Endothelial cell of umbilical vein (primary cell): ENCODE results near the gene PCTP. TPM values are rescaled to one million over a fixed set of nuclear protein-coding genes. Genes with fewer than 3 reads are reported as not detected.

Experiments
- BruUV-seq: library from RNA; stranded (reverse); fragments of 400-500 nt; replicated peaks from 2 replicates; lab custom pipeline; 2021; lab: Mats Ljungman, UMichigan
- CTCF ChIA-PET: fragments of 300-600, 350-600 bp; sonication (Branson Sonifier 250); formaldehyde crosslinking; loops from one replicate; lab custom pipeline; 2021; ENCODE audit warnings: antibody characterized with exemption, inconsistent platforms; lab: Charles Lee
- POLR2A ChIA-PET: fragments of 300-600, 350-600 bp; sonication (Branson Sonifier 250); formaldehyde crosslinking; loops from one replicate; lab custom pipeline; 2021; ENCODE audit warnings: antibody characterized with exemption, inconsistent platforms; lab: Charles Lee
- DNase-seq: peaks from one replicate; pipeline ENCODE4 v3.0.0-alpha.2; 2011; ENCODE audit warnings: low read depth, low spot score
- FAIRE-seq: peaks from 2 replicates; lab custom pipeline; 2011; peaks lifted over from hg19 to GRCh38; lab: Jason Lieb, UNC
- H2AFZ ChIP-seq: 2 replicates; pipeline ENCODE4 v1.6.0; 2012; ENCODE audit warnings: low read depth, low read length, control low read depth, inconsistent platforms
- H3K27ac ChIP-seq: 2 replicates; pipeline ENCODE4 v1.5.1; 2011; ENCODE audit warnings: low read depth, mild to moderate bottlenecking, control low read depth, low read length, moderate library complexity; ENCODE audit not compliant: insufficient read depth
- H3K27me3 ChIP-seq, 2 experiments: 2 replicates each; pipeline versions ENCODE4 v1.6.0 to v1.6.1; 2011; ENCODE audit warnings: low read length in 2 of 2, mixed read lengths in 1 of 2; ENCODE audit not compliant: control insufficient read depth in 2 of 2, insufficient read depth in 2 of 2
- H3K36me3 ChIP-seq, 2 experiments: 2 replicates in 1 of 2; 3 replicates in 1 of 2; pipeline ENCODE4 v1.5.1; 2011; ENCODE audit warnings: low read length in 2 of 2, mild to moderate bottlenecking in 1 of 2, moderate library complexity in 1 of 2; ENCODE audit not compliant: control insufficient read depth in 2 of 2, insufficient read depth in 2 of 2; ENCODE audit errors: extremely low read depth in 1 of 2
- H3K4me1 ChIP-seq: 3 replicates; pipeline ENCODE4 v1.5.1; 2011; ENCODE audit warnings: mild to moderate bottlenecking, low read length; ENCODE audit not compliant: control insufficient read depth, insufficient read depth; ENCODE audit errors: extremely low read depth
- H3K4me2 ChIP-seq: 2 replicates; pipeline ENCODE4 v1.6.1; 2011; ENCODE audit warnings: low read length, control low read depth, mixed read lengths; ENCODE audit not compliant: insufficient read depth
- H3K4me3 ChIP-seq, 3 experiments: fragments of 200-600 bp in 1 of 3; sonication (generic), shearing (Covaris generic) in 1 of 3; replicated peaks in 1 of 3; 2 replicates each; pipeline ENCODE4 v1.5.1; 2011 to 2016; ENCODE audit warnings: control low read depth in 3 of 3, low read length in 3 of 3, mild to moderate bottlenecking in 2 of 3, inconsistent platforms in 1 of 3, low read depth in 1 of 3, moderate library complexity in 1 of 3; ENCODE audit not compliant: insufficient read depth in 1 of 3
- H3K79me2 ChIP-seq: 2 replicates; pipeline ENCODE4 v1.6.0; 2012; ENCODE audit warnings: low read length, inconsistent platforms; ENCODE audit not compliant: control insufficient read depth, insufficient read depth
- H3K9ac ChIP-seq: replicated peaks from 2 replicates; pipeline ENCODE3; 2011; ENCODE audit warnings: low read length, control low read depth; ENCODE audit not compliant: insufficient read depth; ENCODE audit errors: extremely low read depth
- H3K9me1 ChIP-seq: replicated peaks from 3 replicates; pipeline ENCODE4 v1.6.0; 2011; ENCODE audit warnings: mild to moderate bottlenecking, low read length; ENCODE audit not compliant: control insufficient read depth, insufficient read depth; ENCODE audit errors: extremely low read depth
- H3K9me3 ChIP-seq: replicated peaks from 2 replicates; pipeline ENCODE4 v1.5.1; 2012; ENCODE audit warnings: low read length, inconsistent platforms; ENCODE audit not compliant: control insufficient read depth, insufficient read depth
- H4K20me1 ChIP-seq: replicated peaks from 2 replicates; pipeline ENCODE3; 2011; ENCODE audit warnings: mild to moderate bottlenecking, low read length; ENCODE audit not compliant: control insufficient read depth, insufficient read depth; ENCODE audit errors: extremely low read depth
- CTCF ChIP-seq, 2 donors: IDR thresholded peaks; 1 replicate in 1 of 2; 2 replicates in 1 of 2; pipeline ENCODE4 v1.5.1; 2011; ENCODE audit warnings: low read length in 2 of 2, mild to moderate bottlenecking in 2 of 2, moderate library complexity in 2 of 2, control low read depth in 1 of 2, inconsistent platforms in 1 of 2, low read depth in 1 of 2; ENCODE audit not compliant: insufficient read depth in 1 of 2; ENCODE audit errors: extremely low read depth in 1 of 2
- EZH2 ChIP-seq: IDR thresholded peaks from 2 replicates; pipeline ENCODE4 v1.6.1; 2012; ENCODE audit warnings: borderline replicate concordance, low read depth, mild to moderate bottlenecking, moderate library complexity, low read length, inconsistent platforms; ENCODE audit not compliant: severe bottlenecking
- FOS ChIP-seq: IDR thresholded peaks from 2 replicates; pipeline ENCODE4 v1.6.1; 2011; ENCODE audit warnings: mild to moderate bottlenecking, low read length, moderate library complexity, borderline replicate concordance; ENCODE audit not compliant: insufficient read depth
- GATA2 ChIP-seq: IDR thresholded peaks from 2 replicates; pipeline ENCODE4 v1.7.0; 2011; ENCODE audit warnings: low read depth, mild to moderate bottlenecking, moderate library complexity, mixed read lengths, low read length; ENCODE audit not compliant: insufficient read length, insufficient read depth
- JUN ChIP-seq: IDR thresholded peaks from 2 replicates; pipeline ENCODE4 v1.6.1; 2011; ENCODE audit warnings: borderline replicate concordance, low read depth; ENCODE audit not compliant: insufficient read length, insufficient read depth
- MYC ChIP-seq: IDR thresholded peaks from one replicate; pipeline ENCODE4 v1.6.1; 2011; ENCODE audit warnings: mild to moderate bottlenecking, low read depth, low read length
- POLR2A ChIP-seq: IDR thresholded peaks from 2 replicates; pipeline ENCODE4 v1.6.1; 2012; ENCODE audit warnings: low read depth, mild to moderate bottlenecking, control low read depth, low read length
- POLR2AphosphoS5 ChIP-seq: IDR thresholded peaks from 2 replicates; pipeline ENCODE4 v1.6.1; 2012; ENCODE audit warnings: low read depth, mild to moderate bottlenecking, control low read depth, low read length, moderate library complexity; ENCODE audit not compliant: insufficient read depth
- dilution Hi-C: fragments of 300-500 bp; cut with MboI; formaldehyde crosslinking; loops from one replicate; pipeline ENCODE4 v1.15.0; 2019; ENCODE audit warnings: low sequenced_read_pairs; ENCODE audit not compliant: extremely low pct_ligation_motif_present
- intact Hi-C: fragments of 100-400 bp; cut with micrococcal nuclease; formaldehyde crosslinking; loops from one replicate; pipeline ENCODE4 v1.10.0; 2022
- polyA plus RNA-seq, 4 experiments: library from polyadenylated mRNA; depleted of rRNA in 3 of 4; stranded (reverse) in 3 of 4; unstranded in 1 of 4; fragments of >200 nt; gene quantifications; 2 replicates each; pipeline versions ENCODE4 v1.2.1 to v1.2.3, GENCODE V29; 2011 to 2012; ENCODE audit warnings: missing spikeins in 1 of 4
- total RNA-seq: library from RNA; stranded (reverse); gene quantifications from 2 replicates; pipeline ENCODE4 v1.2.3, GENCODE V29; 2021
- TF ChIP-seq, protein P1 (sequence below): IDR thresholded peaks from 2 replicates; pipeline ENCODE4 v1.6.1; 2011; ENCODE audit not compliant: insufficient read depth, insufficient read length

Gene PCTP
- total and polyA plus RNA-seq, 2 donors (not counting 3 experiments of a cell fraction or from before 2014, with no cell fraction given), result 13.5 to 18.3 TPM

DNA sequence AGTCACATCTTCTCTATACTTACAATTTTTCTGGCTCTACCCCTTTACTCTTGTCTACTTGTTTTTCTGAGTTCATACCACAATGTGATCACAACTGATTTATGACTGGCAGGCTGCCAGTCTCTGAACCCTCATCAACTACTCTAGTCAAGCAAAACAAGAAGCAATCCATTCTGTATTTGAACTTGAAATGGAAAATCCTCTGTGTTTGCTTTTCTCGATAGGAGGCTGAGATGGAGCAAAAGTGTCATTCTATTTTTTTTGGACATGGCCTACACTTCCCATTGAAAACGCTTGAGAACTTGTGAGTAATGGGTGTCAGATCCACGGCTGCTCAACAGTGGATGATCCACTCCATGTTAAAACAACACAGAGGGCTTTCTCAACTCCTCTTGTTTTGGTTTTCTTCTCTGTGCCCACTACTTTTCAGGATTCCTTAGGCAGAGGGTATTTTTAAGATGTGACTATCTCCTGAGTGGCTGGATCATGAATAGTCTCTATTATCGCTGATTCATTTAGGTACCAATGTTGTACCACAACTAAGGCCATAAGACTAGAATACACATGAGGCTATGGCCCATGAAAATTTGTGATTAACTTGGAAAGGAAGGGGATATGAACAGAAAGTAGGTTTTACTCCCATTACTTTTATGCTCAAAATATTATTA, 39.9 kb upstream of the PCTP start:
- Histone ChIP-seq H2AFZ (no peak overlapping the region), H3K9me3 (no peaks in the 10 kb centered on the region), H3K27me3 (no peaks in the 10 kb centered on the region), H3K36me3 (no peaks in the 10 kb centered on the region), H3K9ac (no peak overlapping the region), H3K9me1 (no peaks in the 10 kb centered on the region), H3K27ac (no peak overlapping the region), H3K4me2 (no peak overlapping the region), H3K4me1 (no peaks in the 10 kb centered on the region), H3K4me3 (no peak overlapping the region), H3K79me2 (no peaks in the 10 kb centered on the region), H4K20me1 (no peaks in the 10 kb centered on the region)
- POLR2A ChIA-PET, result no interaction called here
- CTCF ChIA-PET, result no interaction called here
- BruUV-seq, result no TSS peak
- FAIRE-seq (no peak), DNase-seq (peak; percentile 80)
- dilution Hi-C loops, result no loop called here
- intact Hi-C loops, result no loop called here
- TF ChIP-seq GATA2, result no peak
- no peak for TF ChIP-seq POLR2AphosphoS5
- no peak for TF ChIP-seq FOS
- TF ChIP-seq JUN, result no peak
- TF ChIP-seq, protein P1, sequence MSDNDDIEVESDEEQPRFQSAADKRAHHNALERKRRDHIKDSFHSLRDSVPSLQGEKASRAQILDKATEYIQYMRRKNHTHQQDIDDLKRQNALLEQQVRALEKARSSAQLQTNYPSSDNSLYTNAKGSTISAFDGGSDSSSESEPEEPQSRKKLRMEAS, result no peak

GRCh38 chr17:55717432-55717831, 33.4 kb upstream of the PCTP start:
- H3K9me3 ChIP-seq, result no peaks in the 10 kb centered on the region
- no peak for TF ChIP-seq EZH2
- TF ChIP-seq, protein P1, result no peak
- no peak for TF ChIP-seq JUN
- no peak for TF ChIP-seq GATA2
- no peak for TF ChIP-seq MYC
- no peak for TF ChIP-seq POLR2AphosphoS5
- no peak for TF ChIP-seq POLR2A
- no peak for TF ChIP-seq FOS
- TF ChIP-seq CTCF (IDR thresholded peaks at IDR 0.05; ENCODE audit: extremely low read depth in 1 of 2, insufficient read depth in 1 of 2, low read depth in 1 of 2, low read length in 2 of 2), result no peak
- H3K27me3 ChIP-seq, result peaks cover 0 to 4% of the 10 kb centered on the region in 2 experiments
- intact Hi-C loops (no loop called here), dilution Hi-C loops (no loop called here)
- DNase-seq (no peak), FAIRE-seq (no peak)
- no TSS peak for BruUV-seq
- ChIA-PET CTCF (interaction anchor here (0.7 to 6.3 kb wide), 34 partner anchors 9 to 998 kb away, joined by 3 to 42 read pairs (median 4); partner anchors contain the start of gene PCTP), POLR2A (no interaction called here)
- H3K9me1 ChIP-seq, result no peaks in the 10 kb centered on the region
- no peak overlapping the region for H2AFZ ChIP-seq
- no peaks in the 10 kb centered on the region for H4K20me1 ChIP-seq
- no peak overlapping the region for H3K4me2 ChIP-seq
- no peak overlapping the region for H3K27ac ChIP-seq
- H3K4me3 ChIP-seq, result no peak overlapping the region
- H3K9ac ChIP-seq, result no peak overlapping the region
- H3K36me3 ChIP-seq, result no peaks in the 10 kb centered on the region
- H3K4me1 ChIP-seq, result no peaks in the 10 kb centered on the region
- no peaks in the 10 kb centered on the region for H3K79me2 ChIP-seq
